Myocyte (in vitro differentiated cells): ENCODE measurements around the gene OSGIN1. TPM values are rescaled to one million over a fixed set of nuclear protein-coding genes. Genes with fewer than 3 reads are reported as not detected.
"Not testable (repeated sequence)": the region's sequence is repeated elsewhere in the genome, so short reads cannot be mapped to it uniquely, and the experiment has no call there.

Experiments
- DNase-seq: peaks from one replicate; pipeline ENCODE4 v3.0.0-alpha.2; 2012; ENCODE audit warnings: low read depth
- total RNA-seq: library from RNA; depleted of rRNA; stranded (reverse); fragments of >200 nt; gene quantifications from 2 replicates; pipeline ENCODE4 v1.2.3, GENCODE V29; 2014

The OSGIN1 gene
- total RNA-seq, 1 donor from 2014 or later, result 7.7 TPM

DNA sequence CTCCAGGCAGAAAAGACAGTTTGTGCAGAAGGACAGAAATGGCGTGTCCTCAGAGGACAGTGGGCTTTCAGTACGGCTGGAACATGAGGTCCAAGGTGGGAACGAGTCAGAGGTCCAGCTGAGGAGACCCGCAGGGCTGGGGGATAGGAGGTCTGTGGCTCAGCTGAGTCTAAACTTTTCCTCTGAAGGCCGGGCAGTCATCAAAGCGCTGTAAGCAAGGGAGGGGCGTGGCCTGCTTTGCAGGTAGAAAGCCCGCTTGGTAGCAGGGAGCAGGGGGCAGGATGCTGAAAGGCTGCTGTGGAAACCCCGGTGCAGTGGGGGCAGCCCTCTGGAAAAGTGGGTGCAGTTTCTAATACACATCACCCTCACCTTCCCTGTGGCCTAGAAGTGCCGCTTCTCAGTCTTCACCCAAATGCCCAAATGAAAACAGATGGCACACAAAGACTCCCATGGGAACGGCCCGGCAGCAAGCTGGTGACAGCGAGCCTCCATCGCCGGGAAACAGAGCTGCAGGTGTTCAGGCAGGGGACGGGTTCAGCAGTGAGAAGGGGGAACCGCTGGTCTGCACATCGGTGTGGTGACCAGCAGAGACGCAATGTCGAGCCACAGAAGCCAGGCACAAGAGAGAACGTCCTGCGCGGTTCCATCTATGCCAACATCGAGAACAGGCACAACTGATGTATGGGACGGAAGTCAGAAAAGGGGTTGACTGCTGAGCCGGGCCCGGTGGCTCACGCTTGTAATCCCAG, 12.2 kb upstream of the OSGIN1 start:
- no peak for DNase-seq

DNA sequence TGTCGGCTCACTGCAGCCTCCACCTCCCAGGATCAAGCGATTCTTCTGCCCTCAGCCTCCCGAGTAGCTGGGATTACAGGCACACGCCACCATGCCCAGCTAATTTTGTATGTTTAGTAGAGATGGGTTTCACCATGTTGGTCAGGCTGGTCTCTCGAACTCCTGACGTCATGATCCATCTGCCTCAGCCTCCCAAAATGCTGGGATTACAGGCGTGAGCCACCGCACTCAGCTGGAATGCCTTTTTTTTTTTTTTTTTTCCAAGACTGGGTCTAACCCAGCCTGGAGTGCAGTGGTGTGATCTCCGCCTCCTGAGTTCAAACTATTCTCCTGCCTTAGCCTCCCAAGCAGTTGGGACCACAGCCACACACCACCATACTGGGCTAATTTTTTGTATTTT, 11.5 kb upstream of the OSGIN1 start:
- not testable (repeated sequence) for DNase-seq

DNA sequence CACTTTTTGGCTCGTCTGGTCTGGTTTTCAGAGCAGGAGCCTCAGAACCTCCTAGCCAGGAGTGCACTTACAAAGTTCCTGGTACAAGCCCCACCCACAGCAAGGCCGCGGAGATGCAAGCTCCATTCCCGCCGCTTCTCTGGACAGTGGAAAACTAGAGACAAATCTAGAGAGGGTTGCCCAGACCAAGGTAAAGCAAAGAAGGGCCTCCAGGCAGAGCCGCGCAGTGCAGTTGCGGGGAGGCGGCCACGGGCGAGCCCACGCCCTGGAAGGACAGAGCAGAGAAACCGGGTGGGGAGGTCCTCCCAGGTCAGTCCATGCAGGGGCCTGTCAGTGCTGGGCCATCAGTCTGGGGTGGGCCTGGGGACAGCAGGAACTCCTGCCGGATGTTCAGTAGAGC, 11.0 kb upstream of the OSGIN1 start:
- DNase-seq, result no peak

DNA sequence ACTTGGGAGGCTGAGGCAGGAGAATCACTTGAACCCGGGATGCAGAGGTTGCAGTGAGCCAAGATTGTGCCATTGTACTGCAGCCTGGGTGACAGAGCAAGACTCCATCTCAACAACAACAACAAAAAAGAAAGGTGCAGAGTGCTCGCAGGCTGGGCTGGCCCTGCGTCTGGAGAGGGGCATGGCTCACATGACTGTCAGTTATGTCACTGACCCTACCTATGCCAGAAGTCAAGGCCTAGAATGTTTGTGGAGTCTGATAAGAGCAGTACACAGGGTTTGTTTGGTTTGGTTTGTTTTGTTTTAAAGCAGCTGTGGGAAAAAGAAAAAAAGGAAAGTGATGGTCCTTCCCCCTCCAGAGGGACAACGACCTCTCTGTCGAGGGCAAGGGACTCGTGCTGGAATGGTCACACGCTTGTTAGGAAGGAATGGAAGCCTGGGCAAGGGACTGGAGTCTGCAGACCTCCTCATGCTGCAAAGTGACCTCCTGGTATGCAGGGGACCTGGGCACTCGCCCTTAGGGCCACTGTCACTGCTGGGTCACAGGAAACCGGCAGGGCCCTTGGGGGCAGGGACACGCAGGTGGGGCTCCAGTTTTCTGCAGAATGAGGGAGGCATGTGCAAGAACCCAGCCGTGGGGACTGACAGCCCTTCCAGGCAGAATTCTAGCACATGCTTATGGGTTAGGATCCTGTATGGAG, 10.1 kb upstream of the OSGIN1 start:
- DNase-seq, result no peak

DNA sequence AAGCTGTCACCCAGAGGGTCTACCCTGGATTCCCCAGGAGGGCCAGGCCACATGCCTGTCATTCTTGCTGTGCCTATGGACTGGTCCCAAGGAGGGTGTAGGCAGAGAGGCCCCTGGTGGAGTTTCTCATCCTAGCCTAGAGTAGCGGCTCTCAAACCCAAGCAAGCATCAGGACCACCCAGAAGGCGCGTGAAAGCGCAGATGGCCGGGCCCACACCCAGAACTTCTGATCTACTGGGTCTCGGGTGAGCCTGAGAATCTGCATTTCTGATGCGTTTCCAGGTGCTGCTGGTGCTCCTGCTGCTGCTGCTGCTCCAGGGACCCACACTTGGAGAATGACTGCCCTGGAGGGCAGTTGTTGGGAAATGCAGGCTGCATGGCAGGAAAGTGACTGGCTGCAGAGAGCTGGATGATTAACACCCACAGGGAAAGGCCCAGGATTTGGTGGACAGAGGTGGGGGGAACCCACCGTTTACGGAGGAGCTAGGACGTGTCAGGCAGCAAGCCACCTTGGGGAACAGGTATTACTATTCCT, 9.5 kb upstream of the OSGIN1 start:
- no peak for DNase-seq

DNA sequence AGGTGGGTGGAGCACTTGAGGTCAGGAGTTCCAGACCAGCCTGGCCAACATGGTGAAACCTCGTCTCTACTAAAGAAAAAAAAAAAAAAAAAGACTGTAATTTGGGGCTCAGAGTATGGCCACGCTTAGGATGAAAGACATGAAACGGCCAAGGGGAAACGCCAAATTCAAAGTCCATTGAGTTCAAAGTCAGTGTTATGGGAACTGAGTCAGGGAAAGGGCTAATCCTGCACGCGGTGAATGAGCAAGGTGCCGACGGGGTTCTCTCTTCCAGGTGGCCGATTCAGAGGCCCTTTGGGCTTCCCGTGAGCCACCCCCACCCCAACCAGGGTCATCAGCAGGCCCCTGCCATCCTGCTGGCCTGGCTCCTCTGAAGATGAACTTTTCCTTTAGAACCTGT, 7.5 kb upstream of the OSGIN1 start:
- DNase-seq, result no peak

DNA sequence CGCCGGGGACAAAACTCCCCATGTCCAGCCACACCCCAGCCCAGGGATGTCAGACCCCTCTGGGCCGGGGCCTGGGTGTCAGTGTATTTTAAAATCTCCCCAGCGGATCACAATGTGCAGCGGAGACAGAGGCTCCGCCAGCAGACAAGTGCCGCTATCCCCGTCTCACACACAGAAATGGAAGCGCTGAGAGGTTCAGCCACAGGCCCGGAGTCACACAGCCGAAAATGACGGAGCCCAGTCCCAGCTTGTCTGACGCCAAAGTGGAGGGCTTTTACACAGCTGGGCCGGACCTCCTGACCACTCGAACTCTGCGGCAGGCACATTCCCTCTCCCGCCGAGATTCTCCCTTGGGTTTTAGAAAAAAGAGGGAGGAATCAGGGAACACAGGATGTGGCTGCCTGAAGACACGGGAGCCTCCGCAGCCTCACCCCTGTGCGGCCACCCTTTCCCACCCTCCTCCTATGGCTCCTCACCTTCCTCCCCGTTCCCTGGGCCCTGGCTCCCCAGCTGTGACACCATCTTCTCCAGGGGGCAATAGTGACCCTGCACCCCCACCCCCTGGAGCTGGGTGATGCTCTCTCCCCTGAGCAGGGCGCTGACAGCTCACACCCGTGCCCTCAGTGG, 6.8 kb upstream of the OSGIN1 start:
- no peak for DNase-seq

DNA sequence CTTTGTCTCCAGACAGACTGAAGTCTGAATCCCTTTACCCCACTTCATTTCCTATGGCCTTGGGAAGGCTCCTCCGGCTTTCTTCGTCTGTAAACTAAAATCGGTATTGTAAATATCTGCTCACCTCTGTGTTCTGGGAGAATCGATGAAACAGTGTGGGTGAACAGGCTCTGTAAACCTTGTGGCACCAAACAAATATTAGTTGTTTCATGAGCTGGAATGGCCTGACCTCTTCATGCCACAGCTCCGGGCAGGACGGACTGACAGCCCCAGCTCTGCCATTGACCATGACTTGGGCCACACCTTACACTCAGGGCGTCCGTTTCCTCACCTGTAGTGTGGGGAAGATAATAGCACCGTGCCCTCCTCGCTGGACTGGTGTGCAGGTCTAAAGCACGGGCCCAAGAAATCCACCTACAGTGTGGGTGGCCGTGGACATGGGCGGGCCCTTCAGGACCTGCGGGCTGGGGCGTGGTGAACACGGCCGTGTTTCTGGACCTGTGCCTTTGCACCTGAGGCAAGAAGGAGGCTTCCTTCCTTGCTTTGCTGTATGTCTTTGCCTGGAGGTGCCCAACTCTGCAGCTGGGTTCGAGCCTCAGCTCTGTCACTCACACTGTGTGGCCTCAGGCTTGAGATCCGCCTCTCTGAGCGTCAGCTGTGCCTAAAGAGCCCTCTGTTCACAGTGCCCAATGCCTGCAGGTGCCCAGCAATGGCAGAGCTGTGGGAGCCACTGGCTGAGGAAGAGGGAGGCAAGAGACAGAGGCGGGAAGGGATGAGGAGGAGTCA, 6.1 kb upstream of the OSGIN1 start:
- DNase-seq, result no peak

DNA sequence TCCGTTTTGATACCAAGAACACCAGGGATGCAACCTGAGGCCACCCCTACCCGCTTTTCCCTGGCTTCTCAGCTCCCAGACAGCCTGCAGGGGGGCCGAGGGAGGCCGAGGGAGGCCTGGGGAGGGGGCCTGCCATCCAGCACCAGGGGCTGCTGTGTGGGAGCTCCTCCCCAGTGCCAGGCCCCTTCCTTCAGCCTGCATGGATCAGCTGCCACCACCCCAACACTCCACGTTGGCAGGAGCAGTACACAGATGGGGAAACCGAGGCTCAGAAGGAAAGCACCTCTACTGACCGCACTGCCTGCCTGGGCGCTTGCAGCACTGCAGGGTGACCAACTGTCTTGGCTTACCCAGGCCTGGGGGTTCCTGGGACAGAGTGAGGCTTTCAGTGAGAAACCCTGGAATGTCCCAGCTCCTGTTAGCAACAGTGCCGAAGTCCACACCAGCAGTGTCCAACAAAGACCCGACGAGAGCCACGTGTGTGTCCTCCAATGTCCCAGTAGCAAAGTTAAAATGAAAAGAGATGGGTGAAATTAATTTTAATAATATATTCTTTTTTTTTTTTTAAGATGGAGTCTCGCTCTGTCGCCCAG, 5.3 kb upstream of the OSGIN1 start:
- no peak for DNase-seq

DNA sequence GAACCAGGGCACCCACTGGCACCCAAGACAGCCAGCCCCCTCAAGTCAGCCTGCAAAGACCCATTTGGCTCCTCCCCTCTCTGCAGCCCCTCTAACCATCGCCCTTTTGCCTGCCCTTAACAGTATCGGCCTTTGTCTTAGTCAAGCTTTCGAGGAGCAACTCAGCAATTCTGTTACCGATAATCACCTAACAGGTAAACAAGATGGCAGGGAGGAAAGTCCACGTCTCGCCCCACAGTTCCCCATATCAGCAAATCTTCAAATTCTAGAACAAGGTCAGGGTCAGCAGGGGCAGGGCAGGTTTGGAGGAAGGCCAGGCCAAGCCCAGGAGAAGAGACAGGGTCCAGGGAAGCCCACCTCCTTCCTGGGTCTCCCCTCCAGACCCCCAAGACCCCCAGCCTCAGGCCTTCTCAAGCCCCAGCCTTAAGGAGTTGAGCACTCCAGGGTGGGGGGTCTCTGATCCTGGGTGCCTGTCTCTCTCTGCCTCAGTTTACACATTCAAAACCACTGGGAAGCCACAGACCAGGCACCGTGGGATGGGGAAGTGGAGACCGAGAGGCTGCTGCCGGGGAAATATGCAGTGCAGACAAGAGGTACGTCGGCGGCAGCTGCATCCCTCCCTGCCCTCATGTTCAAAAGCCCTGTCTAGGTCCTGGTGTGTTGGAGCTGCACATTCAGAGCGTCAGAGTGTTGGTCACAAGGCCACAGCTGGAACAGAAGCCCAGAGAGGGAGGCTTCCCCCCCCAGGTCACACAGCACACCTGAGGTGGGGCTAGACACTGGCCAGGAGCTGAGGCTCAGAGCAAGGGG, 3.9 kb upstream of the OSGIN1 start:
- DNase-seq, result no peak

DNA sequence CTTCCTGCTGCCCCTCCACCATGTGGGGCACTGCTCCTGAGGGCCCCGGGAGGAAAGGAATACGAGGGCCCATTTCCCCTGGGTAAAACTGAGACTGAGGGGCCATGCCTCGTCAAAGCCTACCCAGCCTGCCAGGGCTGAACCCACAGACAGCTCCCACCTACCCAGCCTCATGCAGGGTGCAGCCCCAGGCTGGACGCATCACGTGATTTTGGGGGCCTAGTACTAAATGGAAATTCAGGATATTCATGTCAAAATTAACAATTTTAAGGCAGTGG, 3.4 kb upstream of the OSGIN1 start:
- DNase-seq, result no peak

DNA sequence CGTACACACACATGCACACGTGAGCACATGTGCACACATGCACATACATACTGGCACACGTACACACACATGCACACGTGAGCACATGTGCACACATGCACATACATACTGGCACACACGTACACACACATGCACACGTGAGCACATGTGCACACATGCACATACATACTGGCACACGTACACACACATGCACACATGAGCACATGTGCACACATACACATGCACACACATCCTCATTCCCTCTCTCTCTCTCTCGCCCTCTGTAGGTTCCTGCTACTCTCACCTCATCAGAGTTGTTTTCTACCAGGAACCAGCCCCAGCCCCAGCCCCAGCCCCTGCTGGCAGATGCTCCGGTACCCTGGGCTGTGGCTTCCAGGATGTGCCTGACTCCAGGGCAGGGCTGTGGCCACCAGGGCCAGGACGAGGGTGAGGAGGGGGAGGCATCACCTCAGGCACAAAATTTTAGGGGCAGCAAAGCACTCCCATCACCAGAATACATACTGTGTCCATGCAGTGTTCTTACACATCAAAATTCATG, 2.1 kb upstream of the OSGIN1 start:
- not testable (repeated sequence) for DNase-seq

DNA sequence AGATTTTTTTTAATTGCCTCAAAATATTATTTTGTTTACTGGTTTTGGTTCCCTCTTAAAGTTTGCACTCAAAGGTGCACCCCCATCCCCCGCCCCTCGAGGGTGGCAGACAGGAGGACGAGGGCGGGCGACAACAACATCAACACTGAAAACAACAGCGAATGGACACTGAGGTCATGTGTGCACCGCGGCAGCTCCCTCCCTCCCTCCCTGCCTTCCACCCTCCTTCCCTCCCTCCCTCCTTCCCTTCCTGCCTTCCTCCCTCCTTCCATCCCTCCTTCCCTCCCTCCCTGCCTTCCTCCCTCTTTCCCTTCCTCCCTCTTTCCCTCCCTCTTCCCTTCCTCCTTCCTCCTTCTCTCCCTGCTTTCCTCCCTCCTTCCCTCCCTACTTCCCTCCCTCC, 1.5 kb upstream of the OSGIN1 start:
- DNase-seq, result no peak

DNA sequence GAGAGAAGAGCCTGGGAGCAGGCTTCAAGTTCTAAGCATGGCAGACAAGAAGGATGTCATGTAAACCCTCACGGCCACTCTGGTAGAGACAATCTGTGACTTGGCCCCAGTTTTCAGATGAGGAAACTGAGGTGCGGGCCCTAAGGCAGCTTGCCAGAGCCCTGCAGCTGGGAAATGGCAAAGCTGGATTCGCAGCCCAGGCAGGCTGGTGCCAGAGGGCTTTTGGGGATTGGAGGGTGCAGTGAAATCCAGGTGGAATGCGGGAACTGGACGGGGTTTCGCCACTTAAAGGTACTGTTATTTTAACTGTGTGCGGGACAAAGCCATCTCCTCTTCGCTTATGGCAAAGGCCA, 477 bp upstream of the OSGIN1 start:
- no peak for DNase-seq

DNA sequence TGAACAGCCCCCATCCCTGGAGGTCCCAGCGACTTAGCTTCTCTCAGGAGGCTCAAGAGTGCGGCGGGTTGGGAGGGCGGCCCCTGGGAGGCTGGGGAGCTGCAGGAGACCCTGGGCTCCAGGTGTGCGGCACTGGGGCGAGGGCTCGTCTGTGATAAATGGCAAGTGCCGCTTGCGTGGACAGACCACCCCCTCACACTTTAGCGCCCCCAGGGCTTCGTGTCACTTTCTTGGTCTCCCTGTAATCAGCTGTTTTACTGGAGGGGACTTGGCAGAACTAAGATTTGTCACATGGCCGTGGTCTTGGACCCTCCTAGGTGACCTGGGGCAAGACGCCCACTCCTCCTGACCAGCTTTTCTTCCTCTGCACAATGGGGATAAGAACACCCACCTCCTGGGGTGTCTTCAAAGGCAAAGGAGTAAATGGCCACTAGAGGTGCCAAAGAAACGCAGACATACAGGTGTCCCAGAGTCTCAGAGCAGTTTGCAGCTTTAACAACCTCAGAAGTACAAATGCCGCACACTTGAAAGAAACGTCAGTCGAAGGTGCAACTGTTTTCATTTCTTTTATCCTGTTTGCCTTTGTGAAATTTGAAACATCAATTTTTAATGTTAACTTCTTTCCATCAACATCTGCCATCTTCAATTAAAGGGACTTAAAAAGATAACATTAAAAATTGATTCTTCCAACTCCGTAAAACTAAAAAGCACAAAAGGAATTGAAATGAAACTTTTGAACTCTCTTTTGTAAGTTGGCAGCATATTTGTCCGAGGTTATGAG, 946 bp downstream of the OSGIN1 start:
- peak; percentile 59 for DNase-seq

DNA sequence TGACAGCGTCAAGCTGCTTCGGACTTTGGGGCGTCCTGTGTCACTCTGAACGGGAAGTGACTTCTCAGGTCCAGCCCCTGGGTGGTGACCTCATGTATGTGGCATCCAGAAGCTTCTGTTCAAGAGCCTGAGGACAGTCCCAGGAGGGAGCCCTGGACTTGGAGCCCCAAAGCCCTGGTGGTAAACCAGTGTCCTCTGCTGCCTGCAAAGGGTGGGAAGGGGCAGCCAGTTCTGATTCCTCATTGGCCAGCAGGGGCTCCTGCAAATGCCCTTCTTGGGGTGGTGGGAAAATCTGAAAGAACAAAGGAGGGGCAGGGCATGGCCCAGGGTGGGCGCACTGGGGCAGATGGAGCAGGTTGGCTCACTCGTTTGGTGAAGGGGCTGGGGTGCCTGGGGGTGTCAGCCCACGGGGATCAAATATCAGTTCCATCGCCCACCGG, 1.6 kb downstream of the OSGIN1 start:
- peak; percentile 86 for DNase-seq

DNA sequence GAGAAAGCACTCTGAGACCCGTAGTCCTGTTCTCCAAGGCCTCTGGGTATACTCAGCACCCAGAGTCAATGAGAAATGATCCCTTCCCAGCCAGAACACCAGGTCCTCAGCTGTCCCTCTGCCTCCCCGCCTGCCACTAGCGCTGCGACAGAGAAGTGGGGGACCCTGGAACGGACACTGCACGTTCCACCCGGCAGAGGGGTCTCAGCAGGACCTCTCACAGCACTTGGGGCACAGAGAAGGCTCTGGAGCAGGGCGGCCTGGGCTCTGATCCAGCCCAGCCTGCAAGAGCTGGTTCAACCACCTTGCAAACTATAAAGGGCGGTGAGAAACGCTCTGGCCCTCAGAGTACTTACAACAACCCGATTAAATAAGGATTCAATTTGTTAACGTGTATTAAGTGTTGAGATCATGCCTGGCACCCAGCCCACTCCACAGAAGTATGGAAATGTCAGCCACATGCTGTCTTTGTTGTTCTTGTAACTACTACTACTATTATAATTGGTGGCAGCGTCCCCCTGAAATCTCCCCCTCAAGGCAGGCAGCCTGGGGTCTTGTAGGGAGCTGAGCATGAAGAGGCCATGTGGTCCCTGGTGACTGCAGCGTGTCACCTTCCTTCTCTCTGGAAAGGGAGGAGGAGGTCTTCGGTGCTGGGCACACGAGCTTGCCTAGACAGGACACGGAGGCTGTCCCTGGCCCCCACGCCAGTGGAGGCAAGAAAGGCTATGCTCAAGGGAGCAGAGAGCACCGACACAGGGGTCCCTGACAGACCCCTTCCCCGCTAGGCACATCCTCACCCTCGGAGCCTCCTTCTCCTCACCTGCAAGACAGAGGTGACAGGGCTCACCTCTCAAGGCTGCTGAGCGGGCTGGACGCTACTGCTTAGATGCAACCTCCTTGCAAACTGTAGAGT, 2.4 kb downstream of the OSGIN1 start:
- no peak for DNase-seq
